ENCODE measurements around the gene ZDHHC13.

The ZDHHC13 gene

DNA sequence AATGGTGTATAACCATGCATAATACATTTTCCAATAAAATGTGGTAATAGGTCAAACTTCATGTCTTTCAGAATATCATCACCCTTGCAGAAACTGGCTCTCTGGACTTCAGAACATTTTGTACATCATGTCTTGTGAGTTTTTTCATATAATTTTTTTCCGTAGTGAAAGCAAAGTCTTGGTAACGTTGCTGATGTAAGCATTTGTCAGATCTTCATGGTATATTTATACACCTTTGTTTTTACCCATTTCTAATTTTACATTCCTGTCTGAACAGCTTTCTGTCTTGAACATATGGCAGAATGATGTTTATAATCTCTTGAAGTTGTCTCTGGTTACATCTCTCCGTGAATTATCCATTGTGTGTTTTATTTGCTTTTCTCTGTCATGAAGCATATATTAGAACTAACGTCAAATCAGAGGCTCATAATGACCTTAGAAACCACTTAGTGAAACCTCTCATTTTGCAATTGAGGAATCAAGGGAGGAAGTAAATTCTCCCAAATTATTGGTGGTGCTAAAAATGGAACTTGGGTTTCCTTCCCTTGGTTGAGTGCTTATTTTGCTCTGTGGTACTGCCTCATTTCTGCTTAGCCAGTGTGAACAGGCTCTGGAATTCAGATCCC, 47.4 kb downstream of the ZDHHC13 start:
- Histone ChIP-seq H3K4me3 (ENCODE audit: control insufficient read depth in 1 of 7, extremely low read depth in 1 of 7, insufficient read depth in 4 of 7, low read depth in 2 of 7, low read length in 6 of 7) (no peak overlapping the region), H3K9me3 (ENCODE audit: control extremely low read depth in 1 of 5, control insufficient read depth in 4 of 5, insufficient read depth in 2 of 5, low read depth in 1 of 5, low read length in 4 of 5) (no peaks in the 10 kb centered on the region), H3K27me3 (replicated peaks in 2 of 5; ENCODE audit: control insufficient read depth in 4 of 5, insufficient read depth in 5 of 5, low read length in 4 of 5) (no peaks in the 10 kb centered on the region), H3K4me1 (ENCODE audit: control extremely low read depth in 1 of 4, control insufficient read depth in 4 of 4, insufficient read depth in 4 of 4, low read length in 3 of 4) (peaks cover 0 to 11% (median 3%) of the 10 kb centered on the region in 4 experiments), H3K36me3 (ENCODE audit: control insufficient read depth in 4 of 4, insufficient read depth in 4 of 4, low read length in 3 of 4) (peaks cover 7 to 43% (median 32%) of the 10 kb centered on the region in 4 experiments), H3K27ac (ENCODE audit: insufficient read depth in 1 of 2, low read depth in 1 of 2, low read length in 2 of 2, poor library complexity in 1 of 2, severe bottlenecking in 2 of 2) (no peak overlapping the region)
- ChIA-PET POLR2A (interaction anchor here (0.7 kb wide), 1 partner anchor 217 kb away, joined by 3 read pairs; no protein-coding TSS in a partner anchor), CTCF (no interaction called here)
- no peak for DNase-seq
- no CpG with 5 or more reads among the region's 4 CpGs for WGBS (ENCODE audit: insufficient coverage)

DNA sequence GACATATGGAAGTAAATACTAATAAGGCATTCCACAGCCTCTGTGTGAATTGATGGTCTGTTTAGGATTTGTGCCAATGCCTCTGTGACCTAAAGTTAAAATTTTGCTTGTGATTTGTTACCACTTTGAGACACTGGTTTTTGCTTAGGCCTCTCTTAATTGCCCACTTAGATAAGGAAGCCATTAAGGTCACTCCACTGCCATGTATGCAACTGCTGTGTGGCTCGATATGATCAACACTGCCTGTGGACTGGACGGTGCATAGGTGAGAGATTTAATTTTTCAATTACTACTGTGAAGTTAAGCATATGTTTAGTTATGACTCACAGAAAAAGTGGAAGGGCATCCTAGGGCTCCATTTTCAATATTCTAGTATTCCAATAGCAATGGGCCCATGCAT, 47.9 kb downstream of the ZDHHC13 start:
- peaks cover 0 to 11% (median 3%) of the 10 kb centered on the region in 4 experiments for H3K4me1 ChIP-seq (ENCODE audit: control extremely low read depth in 1 of 4, control insufficient read depth in 4 of 4, insufficient read depth in 4 of 4, low read length in 3 of 4)
- ChIA-PET POLR2A (interaction anchor here (0.7 kb wide), 1 partner anchor 216 kb away, joined by 3 read pairs; no protein-coding TSS in a partner anchor), CTCF (no interaction called here)
- WGBS (ENCODE audit: insufficient coverage), result no CpG with 5 or more reads among the region's 2 CpGs
- no peak overlapping the region for H3K4me3 ChIP-seq (ENCODE audit: control insufficient read depth in 1 of 7, extremely low read depth in 1 of 7, insufficient read depth in 4 of 7, low read depth in 2 of 7, low read length in 6 of 7)
- no peak for DNase-seq
- H3K27me3 ChIP-seq (replicated peaks in 2 of 5; ENCODE audit: control insufficient read depth in 4 of 5, insufficient read depth in 5 of 5, low read length in 4 of 5), result no peaks in the 10 kb centered on the region
- H3K9me3 ChIP-seq (ENCODE audit: control extremely low read depth in 1 of 5, control insufficient read depth in 4 of 5, insufficient read depth in 2 of 5, low read depth in 1 of 5, low read length in 4 of 5), result no peaks in the 10 kb centered on the region
- H3K27ac ChIP-seq (ENCODE audit: insufficient read depth in 1 of 2, low read depth in 1 of 2, low read length in 2 of 2, poor library complexity in 1 of 2, severe bottlenecking in 2 of 2), result no peak overlapping the region
- H3K36me3 ChIP-seq (ENCODE audit: control insufficient read depth in 4 of 4, insufficient read depth in 4 of 4, low read length in 3 of 4), result peaks cover 7 to 43% (median 29%) of the 10 kb centered on the region in 4 experiments

DNA sequence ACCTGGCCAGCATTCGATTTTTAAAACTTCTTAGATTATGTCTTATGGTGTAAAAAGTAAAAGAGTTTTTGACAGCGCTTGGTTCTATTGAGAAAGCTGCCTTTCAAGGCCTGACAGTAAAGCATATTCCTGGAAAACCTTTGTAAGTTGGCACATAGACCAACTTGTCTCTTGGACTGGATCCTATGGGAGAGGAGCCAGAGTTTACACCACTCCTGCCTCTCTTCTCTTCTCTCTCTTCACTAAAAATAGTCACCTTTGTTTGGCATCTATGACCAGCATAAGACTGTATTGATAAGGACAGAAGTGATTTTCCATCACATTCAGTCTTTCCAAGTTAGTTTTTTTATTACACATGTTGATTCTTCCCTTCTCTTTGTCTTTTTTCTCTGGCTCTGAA, 51.1 kb downstream of the ZDHHC13 start:
- Histone ChIP-seq H3K36me3 (ENCODE audit: control insufficient read depth in 4 of 4, insufficient read depth in 4 of 4, low read length in 3 of 4) (peaks cover 19 to 56% (median 39%) of the 10 kb centered on the region in 4 experiments), H3K9me3 (ENCODE audit: control extremely low read depth in 1 of 5, control insufficient read depth in 4 of 5, insufficient read depth in 2 of 5, low read depth in 1 of 5, low read length in 4 of 5) (no peaks in the 10 kb centered on the region), H3K4me1 (ENCODE audit: control extremely low read depth in 1 of 4, control insufficient read depth in 4 of 4, insufficient read depth in 4 of 4, low read length in 3 of 4) (peaks cover 0 to 8% (median 3%) of the 10 kb centered on the region in 4 experiments), H3K27me3 (replicated peaks in 2 of 5; ENCODE audit: control insufficient read depth in 4 of 5, insufficient read depth in 5 of 5, low read length in 4 of 5) (no peaks in the 10 kb centered on the region), H3K4me3 (ENCODE audit: control insufficient read depth in 1 of 7, extremely low read depth in 1 of 7, insufficient read depth in 4 of 7, low read depth in 2 of 7, low read length in 6 of 7) (no peak overlapping the region), H3K27ac (ENCODE audit: insufficient read depth in 1 of 2, low read depth in 1 of 2, low read length in 2 of 2, poor library complexity in 1 of 2, severe bottlenecking in 2 of 2) (no peak overlapping the region)
- DNase-seq, result no peak
- POLR2A ChIA-PET, result no interaction called here
- CTCF ChIA-PET, result no interaction called here
- no CpG with 5 or more reads among the region's 2 CpGs for WGBS (ENCODE audit: insufficient coverage)

DNA sequence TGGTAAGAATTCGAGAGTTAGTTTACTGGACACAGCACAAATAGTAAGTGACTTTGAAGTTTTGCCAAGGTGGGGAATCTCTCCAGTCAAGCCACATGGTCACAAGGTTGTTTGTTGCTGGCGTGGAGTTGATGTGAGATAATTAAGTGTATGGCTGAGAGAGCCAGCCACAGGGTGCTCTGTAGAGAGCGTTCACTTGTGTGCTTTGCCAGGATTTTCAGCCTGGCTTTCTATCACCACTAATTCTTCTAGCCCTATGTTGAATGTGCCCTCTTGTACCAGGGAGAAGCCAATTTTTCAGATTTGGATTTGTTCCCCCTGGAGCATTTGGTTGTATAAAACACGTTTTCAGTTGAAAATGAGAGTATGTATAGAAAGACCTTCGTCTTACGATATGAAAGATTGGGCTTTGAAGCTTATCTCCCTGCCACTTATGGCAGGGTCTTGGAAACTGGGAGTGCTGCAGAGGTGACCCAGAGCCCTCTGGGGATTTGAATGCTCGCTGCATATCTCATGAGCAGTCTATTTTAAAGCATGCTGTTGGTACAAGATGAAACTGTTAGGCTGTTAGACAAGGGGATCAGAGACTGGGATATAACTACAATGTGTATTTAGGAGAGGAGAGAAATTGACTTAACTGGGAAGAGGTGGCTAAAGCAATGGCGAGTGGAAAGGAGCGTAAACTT, 56.2 kb downstream of the ZDHHC13 start:
- CTCF ChIA-PET, result no interaction called here
- Histone ChIP-seq H3K4me3 (ENCODE audit: control insufficient read depth in 1 of 7, extremely low read depth in 1 of 7, insufficient read depth in 4 of 7, low read depth in 2 of 7, low read length in 6 of 7) (no peak overlapping the region), H3K27me3 (replicated peaks in 2 of 5; ENCODE audit: control insufficient read depth in 4 of 5, insufficient read depth in 5 of 5, low read length in 4 of 5) (no peaks in the 10 kb centered on the region), H3K9me3 (ENCODE audit: control extremely low read depth in 1 of 5, control insufficient read depth in 4 of 5, insufficient read depth in 2 of 5, low read depth in 1 of 5, low read length in 4 of 5) (no peaks in the 10 kb centered on the region), H3K4me1 (ENCODE audit: control extremely low read depth in 1 of 4, control insufficient read depth in 4 of 4, insufficient read depth in 4 of 4, low read length in 3 of 4) (no peaks in the 10 kb centered on the region), H3K27ac (ENCODE audit: insufficient read depth in 1 of 2, low read depth in 1 of 2, low read length in 2 of 2, poor library complexity in 1 of 2, severe bottlenecking in 2 of 2) (no peak overlapping the region), H3K36me3 (ENCODE audit: control insufficient read depth in 4 of 4, insufficient read depth in 4 of 4, low read length in 3 of 4) (peaks cover 19 to 53% (median 37%) of the 10 kb centered on the region in 4 experiments)
- WGBS (ENCODE audit: insufficient coverage), result 98% methylated on average over 6 of the region's 9 CpGs
- DNase-seq, result no peak
- POLR2A ChIA-PET, result no interaction called here

DNA sequence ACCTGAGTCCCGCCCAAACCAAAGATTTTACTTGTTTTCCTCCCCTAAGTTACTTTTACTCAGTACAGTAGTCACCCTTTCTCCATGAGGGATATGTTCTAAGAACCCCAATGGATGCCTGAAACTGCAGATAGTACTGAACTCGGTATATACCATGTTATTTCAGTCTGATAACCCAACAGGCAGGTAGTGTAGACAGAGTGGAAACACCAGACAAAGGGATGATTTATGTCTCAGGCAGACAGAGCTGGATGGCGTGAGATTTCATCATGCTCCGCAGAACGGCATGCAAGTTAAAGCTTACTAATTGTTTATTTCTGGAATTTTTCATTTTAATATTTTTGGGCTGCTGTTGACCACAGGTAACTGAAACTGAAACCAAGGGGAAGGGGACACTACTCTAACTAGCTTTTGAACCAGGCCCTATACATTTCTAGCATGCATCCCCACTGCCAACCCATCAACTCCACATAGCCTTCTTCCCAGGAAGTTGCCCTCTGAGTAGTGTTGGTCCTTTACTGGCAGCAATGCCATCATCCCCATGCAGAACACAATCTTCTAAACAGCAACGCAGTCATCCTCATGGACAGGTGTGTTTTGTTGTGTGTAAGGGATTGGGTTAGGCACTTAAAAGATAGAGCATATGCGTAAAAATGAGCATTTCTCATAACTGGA, 57.1 kb downstream of the ZDHHC13 start:
- no peaks in the 10 kb centered on the region for H3K27me3 ChIP-seq (replicated peaks in 2 of 5; ENCODE audit: control insufficient read depth in 4 of 5, insufficient read depth in 5 of 5, low read length in 4 of 5)
- no peak overlapping the region for H3K4me3 ChIP-seq (ENCODE audit: control insufficient read depth in 1 of 7, extremely low read depth in 1 of 7, insufficient read depth in 4 of 7, low read depth in 2 of 7, low read length in 6 of 7)
- no peaks in the 10 kb centered on the region for H3K4me1 ChIP-seq (ENCODE audit: control extremely low read depth in 1 of 4, control insufficient read depth in 4 of 4, insufficient read depth in 4 of 4, low read length in 3 of 4)
- WGBS (ENCODE audit: insufficient coverage), result 100% methylated on average over 2 of the region's 7 CpGs
- no peaks in the 10 kb centered on the region for H3K9me3 ChIP-seq (ENCODE audit: control extremely low read depth in 1 of 5, control insufficient read depth in 4 of 5, insufficient read depth in 2 of 5, low read depth in 1 of 5, low read length in 4 of 5)
- H3K36me3 ChIP-seq (ENCODE audit: control insufficient read depth in 4 of 4, insufficient read depth in 4 of 4, low read length in 3 of 4), result peaks cover 14 to 46% (median 35%) of the 10 kb centered on the region in 4 experiments
- CTCF ChIA-PET, result no interaction called here
- no peak for DNase-seq
- H3K27ac ChIP-seq (ENCODE audit: insufficient read depth in 1 of 2, low read depth in 1 of 2, low read length in 2 of 2, poor library complexity in 1 of 2, severe bottlenecking in 2 of 2), result no peak overlapping the region
- POLR2A ChIA-PET, result no interaction called here

DNA sequence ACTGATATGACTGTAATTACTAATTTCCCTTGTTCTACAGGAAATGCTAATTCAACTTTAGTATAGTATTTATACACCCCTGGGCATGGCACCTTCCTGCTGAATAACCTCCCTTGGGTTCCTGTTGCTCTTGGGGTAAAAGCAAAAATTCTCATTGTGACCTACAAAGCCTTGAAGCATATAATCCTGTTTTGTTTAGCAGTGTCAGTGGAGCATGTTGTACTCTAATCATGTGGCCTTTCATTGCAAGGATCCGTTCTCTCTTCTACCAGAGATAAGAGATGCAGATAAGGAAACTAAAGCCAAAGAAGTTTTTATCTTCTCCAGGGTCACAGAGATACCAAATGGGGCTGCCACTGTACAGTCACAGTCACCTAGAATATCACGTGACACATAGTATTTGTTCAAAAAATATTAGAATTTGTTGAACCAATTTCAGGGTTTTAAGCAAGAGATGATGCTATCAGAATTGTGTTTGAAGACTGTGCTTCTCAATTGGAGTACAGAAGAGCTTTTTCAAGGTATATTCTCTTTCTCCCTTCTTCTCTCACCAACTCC, 59.7 kb downstream of the ZDHHC13 start:
- ChIA-PET POLR2A (interaction anchor here (0.5 kb wide), 1 partner anchor 20 kb away, joined by 3 read pairs; no protein-coding TSS in a partner anchor), CTCF (no interaction called here)
- H3K9me3 ChIP-seq (ENCODE audit: control extremely low read depth in 1 of 5, control insufficient read depth in 4 of 5, insufficient read depth in 2 of 5, low read depth in 1 of 5, low read length in 4 of 5), result no peaks in the 10 kb centered on the region
- WGBS (ENCODE audit: insufficient coverage), result 100% methylated on average over 1 of the region's 2 CpGs
- no peak overlapping the region for H3K4me3 ChIP-seq (ENCODE audit: control insufficient read depth in 1 of 7, extremely low read depth in 1 of 7, insufficient read depth in 4 of 7, low read depth in 2 of 7, low read length in 6 of 7)
- DNase-seq, result no peak
- H3K27me3 ChIP-seq (replicated peaks in 2 of 5; ENCODE audit: control insufficient read depth in 4 of 5, insufficient read depth in 5 of 5, low read length in 4 of 5), result no peaks in the 10 kb centered on the region
- H3K27ac ChIP-seq (ENCODE audit: insufficient read depth in 1 of 2, low read depth in 1 of 2, low read length in 2 of 2, poor library complexity in 1 of 2, severe bottlenecking in 2 of 2), result no peak overlapping the region
- peaks cover 0 to 8% (median 1%) of the 10 kb centered on the region in 4 experiments for H3K4me1 ChIP-seq (ENCODE audit: control extremely low read depth in 1 of 4, control insufficient read depth in 4 of 4, insufficient read depth in 4 of 4, low read length in 3 of 4)
- peaks cover 10 to 35% (median 28%) of the 10 kb centered on the region in 4 experiments for H3K36me3 ChIP-seq (ENCODE audit: control insufficient read depth in 4 of 4, insufficient read depth in 4 of 4, low read length in 3 of 4)
